Neural cell (in vitro differentiated cells): Measurements from ENCODE around the gene HELT.

Source experiments
- EP300 ChIP-seq: fragments of 450-650 bp; conservative IDR thresholded peaks from 2 replicates; pipeline ENCODE4 v1.6.1; 2014; ENCODE audit warnings: antibody characterized with exemption, mild to moderate bottlenecking, moderate library complexity; ENCODE audit not compliant: poor library complexity, severe bottlenecking
- EZH2 ChIP-seq: fragments of 200-600, 300-800 bp; shearing (Covaris generic), sonication (generic); IDR thresholded peaks from 2 replicates; pipeline ENCODE4 v1.6.1; 2014; ENCODE audit warnings: antibody characterized with exemption, low read length, borderline replicate concordance, mild to moderate bottlenecking; ENCODE audit not compliant: insufficient read depth, poor library complexity, severe bottlenecking
- POLR2AphosphoS5 ChIP-seq: IDR thresholded peaks from 2 replicates; pipeline ENCODE4 v1.6.1; 2012
- RAD21 ChIP-seq: fragments of 450-650 bp; conservative IDR thresholded peaks from 2 replicates; pipeline ENCODE4 v1.6.1; 2014; ENCODE audit warnings: antibody characterized with exemption, mild to moderate bottlenecking, moderate library complexity
- TF ChIP-seq, protein P1 (sequence below): fragments of 450-650 bp; IDR thresholded peaks from 2 replicates; pipeline ENCODE4 v1.5.1; 2014; ENCODE audit warnings: antibody characterized with exemption, mild to moderate bottlenecking, moderate library complexity; ENCODE audit not compliant: poor library complexity, severe bottlenecking

DNA sequence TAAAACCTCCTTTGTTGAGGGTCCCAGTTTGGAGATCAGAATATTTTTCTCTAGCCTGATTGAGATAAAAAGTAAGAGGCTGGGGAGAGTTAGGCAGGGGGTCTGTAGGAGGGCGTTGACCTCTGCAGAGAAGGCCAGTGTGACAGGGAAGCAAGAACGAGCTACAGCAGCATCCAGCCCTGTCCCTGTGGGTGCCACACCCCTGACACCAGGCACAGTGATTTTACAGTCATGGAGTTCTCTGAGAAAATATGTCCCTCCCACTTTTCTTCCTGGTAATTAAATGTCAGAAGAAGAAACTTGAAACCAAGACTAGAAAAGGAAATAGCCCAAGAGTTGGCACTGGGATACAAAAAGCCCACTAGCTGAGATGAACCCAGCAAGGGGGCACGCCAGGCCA is 25.0 kb upstream of the HELT start:
- TF ChIP-seq, protein P1, sequence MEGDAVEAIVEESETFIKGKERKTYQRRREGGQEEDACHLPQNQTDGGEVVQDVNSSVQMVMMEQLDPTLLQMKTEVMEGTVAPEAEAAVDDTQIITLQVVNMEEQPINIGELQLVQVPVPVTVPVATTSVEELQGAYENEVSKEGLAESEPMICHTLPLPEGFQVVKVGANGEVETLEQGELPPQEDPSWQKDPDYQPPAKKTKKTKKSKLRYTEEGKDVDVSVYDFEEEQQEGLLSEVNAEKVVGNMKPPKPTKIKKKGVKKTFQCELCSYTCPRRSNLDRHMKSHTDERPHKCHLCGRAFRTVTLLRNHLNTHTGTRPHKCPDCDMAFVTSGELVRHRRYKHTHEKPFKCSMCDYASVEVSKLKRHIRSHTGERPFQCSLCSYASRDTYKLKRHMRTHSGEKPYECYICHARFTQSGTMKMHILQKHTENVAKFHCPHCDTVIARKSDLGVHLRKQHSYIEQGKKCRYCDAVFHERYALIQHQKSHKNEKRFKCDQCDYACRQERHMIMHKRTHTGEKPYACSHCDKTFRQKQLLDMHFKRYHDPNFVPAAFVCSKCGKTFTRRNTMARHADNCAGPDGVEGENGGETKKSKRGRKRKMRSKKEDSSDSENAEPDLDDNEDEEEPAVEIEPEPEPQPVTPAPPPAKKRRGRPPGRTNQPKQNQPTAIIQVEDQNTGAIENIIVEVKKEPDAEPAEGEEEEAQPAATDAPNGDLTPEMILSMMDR: no peak
- TF ChIP-seq RAD21: no peak
- no peak for TF ChIP-seq POLR2AphosphoS5
- TF ChIP-seq EP300: no peak
- no peak for TF ChIP-seq EZH2
